IMR-90 (cell line): ENCODE data around the gene CRYGA. TPM values are rescaled to one million over a fixed set of nuclear protein-coding genes. Genes with fewer than 3 reads are reported as not detected.

Experiments used
- ATAC-seq: fragments of 200-7000 bp; cut with Tn5 transposase; 2 replicates; pipeline ENCODE4 v1.9.1; 2020; ENCODE audit warnings: low read depth, mild to moderate bottlenecking, moderate library complexity
- BruUV-seq: library from RNA; stranded (reverse); fragments of 400-500 nt; replicated peaks from 2 replicates; lab custom pipeline; 2021; lab: Mats Ljungman, UMichigan
- CTCF ChIA-PET: fragments of 300-600 bp; formaldehyde crosslinking; extraction: SDS; loops from one replicate; lab custom pipeline; 2021; ENCODE audit warnings: antibody characterized with exemption; lab: Yijun Ruan, JAX
- POLR2A ChIA-PET: fragments of 300-600 bp; sonication (Branson Sonifier 250); formaldehyde crosslinking; loops from one replicate; lab custom pipeline; 2022; ENCODE audit warnings: antibody characterized with exemption; ENCODE audit not compliant: unreplicated experiment; lab: Charles Lee
- DNase-seq: peaks from one replicate; pipeline ENCODE4 v3.0.0; 2013
- H2AFZ ChIP-seq: replicated peaks from 2 replicates; pipeline ENCODE3; 2013; ENCODE audit warnings: low read length, mild to moderate bottlenecking; ENCODE audit not compliant: poor library complexity
- H2AK5ac ChIP-seq: 2 replicates; pipeline ENCODE4 v1.6.1; 2013; ENCODE audit warnings: low read depth, low read length, inconsistent platforms
- H2AK9ac ChIP-seq: replicated peaks from 2 replicates; pipeline ENCODE3; 2013; ENCODE audit warnings: mild to moderate bottlenecking, low read depth, low read length, moderate library complexity; ENCODE audit not compliant: poor library complexity
- H2BK120ac ChIP-seq: 2 replicates; pipeline ENCODE4 v1.6.1; 2013; ENCODE audit warnings: low read depth, low read length, inconsistent platforms
- H2BK15ac ChIP-seq: 3 replicates; pipeline ENCODE4 v1.6.1; 2013; ENCODE audit warnings: low read depth, low read length, inconsistent platforms
- H2BK20ac ChIP-seq: 2 replicates; pipeline ENCODE4 v1.6.1; 2013; ENCODE audit warnings: low read depth, mild to moderate bottlenecking, inconsistent platforms, low read length, moderate library complexity
- H2BK5ac ChIP-seq: 2 replicates; pipeline ENCODE4 v1.6.1; 2013; ENCODE audit warnings: mild to moderate bottlenecking, low read depth, low read length, inconsistent platforms; ENCODE audit not compliant: poor library complexity, severe bottlenecking
- H3K14ac ChIP-seq: replicated peaks from 2 replicates; pipeline ENCODE4 v1.6.1; 2013; ENCODE audit warnings: low read depth, low read length, inconsistent platforms
- H3K18ac ChIP-seq: 2 replicates; pipeline ENCODE4 v1.6.1; 2013; ENCODE audit warnings: low read depth, low read length, control low read depth
- H3K23ac ChIP-seq: 2 replicates; pipeline ENCODE4 v1.6.1; 2013; ENCODE audit warnings: low read depth, low read length, inconsistent platforms
- H3K27ac ChIP-seq: 2 replicates; pipeline ENCODE4 v1.5.1; 2013; ENCODE audit warnings: mild to moderate bottlenecking, control low read depth, low read length; ENCODE audit not compliant: insufficient read depth
- H3K27me3 ChIP-seq: 2 replicates; pipeline ENCODE4 v1.6.1; 2013; ENCODE audit warnings: low read length; ENCODE audit not compliant: control insufficient read depth, insufficient read depth
- H3K36me3 ChIP-seq: 2 replicates; pipeline ENCODE4 v1.6.1; 2013; ENCODE audit warnings: low read length, mixed read lengths; ENCODE audit not compliant: control insufficient read depth, insufficient read depth
- H3K4ac ChIP-seq: 2 replicates; pipeline ENCODE4 v1.6.1; 2013; ENCODE audit warnings: low read depth, low read length, inconsistent platforms
- H3K4me1 ChIP-seq: 2 replicates; pipeline ENCODE4 v1.6.1; 2013; ENCODE audit warnings: low read length, mixed read lengths; ENCODE audit not compliant: control insufficient read depth, insufficient read depth
- H3K4me2 ChIP-seq: 2 replicates; pipeline ENCODE4 v1.6.1; 2013; ENCODE audit warnings: low read depth, mild to moderate bottlenecking, control low read depth, low read length, moderate library complexity
- H3K4me3 ChIP-seq: 2 replicates; pipeline ENCODE4 v1.5.1; 2013; ENCODE audit warnings: low read depth, mild to moderate bottlenecking, control low read depth, low read length, moderate library complexity; ENCODE audit not compliant: insufficient read depth
- H3K56ac ChIP-seq: 2 replicates; pipeline ENCODE4 v1.6.1; 2013; ENCODE audit warnings: low read length, inconsistent platforms; ENCODE audit not compliant: insufficient read depth; ENCODE audit errors: extremely low read depth
- H3K79me1 ChIP-seq, 2 experiments: 2 replicates each; pipeline ENCODE4 v1.6.1; 2013; ENCODE audit warnings: low read length in 2 of 2, inconsistent platforms in 1 of 2, low read depth in 1 of 2
- H3K9ac ChIP-seq: 2 replicates; pipeline ENCODE4 v1.6.1; 2013; ENCODE audit warnings: low read depth, low read length, control low read depth
- H3K9me1 ChIP-seq: 2 replicates; pipeline ENCODE4 v1.6.1; 2013; ENCODE audit warnings: low read length, inconsistent platforms; ENCODE audit not compliant: insufficient read depth
- H3K9me3 ChIP-seq: 2 replicates; pipeline ENCODE4 v1.6.1; 2013; ENCODE audit warnings: low read length; ENCODE audit not compliant: control insufficient read depth, insufficient read depth
- H4K20me1 ChIP-seq: 2 replicates; pipeline ENCODE4 v1.6.1; 2013; ENCODE audit warnings: low read length, inconsistent platforms; ENCODE audit not compliant: insufficient read depth
- H4K5ac ChIP-seq: 2 replicates; pipeline ENCODE4 v1.6.1; 2013; ENCODE audit warnings: mild to moderate bottlenecking, low read depth, low read length, control low read depth
- H4K8ac ChIP-seq, 2 experiments: 2 replicates each; pipeline ENCODE4 v1.6.1; 2013; ENCODE audit warnings: low read depth in 2 of 2, low read length in 2 of 2, control low read depth in 1 of 2, inconsistent platforms in 1 of 2
- H4K91ac ChIP-seq: 2 replicates; pipeline ENCODE4 v1.6.1; 2013; ENCODE audit warnings: low read depth, low read length, inconsistent platforms; ENCODE audit not compliant: insufficient read depth
- BHLHE40 ChIP-seq: fragments of 150-350 bp; IDR thresholded peaks from 2 replicates; pipeline ENCODE4 v1.6.1; 2016; ENCODE audit warnings: mild to moderate bottlenecking, low read depth, low read length
- CEBPB ChIP-seq: IDR thresholded peaks from 2 replicates; pipeline ENCODE4 v1.6.1; 2012; ENCODE audit warnings: low read depth, low read length, improper control_type of control experiment
- CHD1 ChIP-seq: IDR thresholded peaks from 2 replicates; pipeline ENCODE4 v1.6.1; 2012; ENCODE audit warnings: low read depth, low read length, improper control_type of control experiment
- CTCF ChIP-seq: conservative IDR thresholded peaks from 2 replicates; pipeline ENCODE4 v1.5.1; 2012; ENCODE audit warnings: mild to moderate bottlenecking, low read depth, low read length, improper control_type of control experiment
- ELK1 ChIP-seq: fragments of 150-350 bp; IDR thresholded peaks from 2 replicates; pipeline ENCODE4 v1.6.1; 2016; ENCODE audit warnings: low read depth, mild to moderate bottlenecking, low read length, moderate library complexity, borderline replicate concordance
- FOS ChIP-seq: fragments of 150-350 bp; IDR thresholded peaks from 2 replicates; pipeline ENCODE4 v1.6.1; 2016; ENCODE audit warnings: low read depth, low read length
- MAFK ChIP-seq: IDR thresholded peaks from 2 replicates; pipeline ENCODE4 v1.6.1; 2012; ENCODE audit warnings: low read depth, low read length, improper control_type of control experiment
- MAZ ChIP-seq: IDR thresholded peaks from 2 replicates; pipeline ENCODE4 v1.6.1; 2012; ENCODE audit warnings: low read depth, mild to moderate bottlenecking, low read length, improper control_type of control experiment, moderate library complexity, borderline replicate concordance
- MXI1 ChIP-seq: IDR thresholded peaks from 2 replicates; pipeline ENCODE4 v1.6.1; 2012; ENCODE audit warnings: low read depth, mild to moderate bottlenecking, low read length, moderate library complexity, borderline replicate concordance
- NFE2L2 ChIP-seq: fragments of 150-350 bp; IDR thresholded peaks from 2 replicates; pipeline ENCODE4 v1.6.1; 2016; ENCODE audit warnings: low read depth, mild to moderate bottlenecking, low read length
- POLR2A ChIP-seq: IDR thresholded peaks from 2 replicates; pipeline ENCODE4 v1.6.1; 2012; ENCODE audit warnings: mild to moderate bottlenecking, low read depth, low read length
- RAD21 ChIP-seq: IDR thresholded peaks from 2 replicates; pipeline ENCODE4 v1.6.1; 2012; ENCODE audit warnings: low read length, improper control_type of control experiment
- RCOR1 ChIP-seq: IDR thresholded peaks from 2 replicates; pipeline ENCODE4 v1.6.1; 2012; ENCODE audit warnings: mild to moderate bottlenecking, low read length, improper control_type of control experiment; ENCODE audit not compliant: insufficient replicate concordance
- RFX5 ChIP-seq: IDR thresholded peaks from 2 replicates; pipeline ENCODE4 v1.8.0; 2012; ENCODE audit warnings: low read depth, mild to moderate bottlenecking, low read length, moderate library complexity
- SMC3 ChIP-seq: fragments of 150-350 bp; IDR thresholded peaks from 2 replicates; pipeline ENCODE4 v1.6.1; 2016; ENCODE audit warnings: low read depth, mild to moderate bottlenecking, antibody characterized with exemption, low read length, moderate library complexity
- USF2 ChIP-seq: fragments of 150-350 bp; IDR thresholded peaks from 2 replicates; pipeline ENCODE4 v1.6.1; 2017; ENCODE audit warnings: mild to moderate bottlenecking, antibody characterized with exemption, low read length, low read depth
- WGBS, 2 experiments: methylation state at CpG; one replicate each; pipeline versions ENCODE4 v1.1.5 to v1.1.7; 2013; ENCODE audit warnings: missing lambda C conversion rate in 2 of 2; ENCODE audit not compliant: insufficient read length in 1 of 2; ENCODE audit errors: extremely low coverage in 2 of 2; 5-methylcytosine and 5-hydroxymethylcytosine counted together
- dilution Hi-C: fragments of 300-500 bp; cut with HindIII; formaldehyde crosslinking; loops from one replicate; pipeline ENCODE4 v1.14.3; 2018; ENCODE audit warnings: low sequenced_read_pairs; ENCODE audit not compliant: unreplicated experiment
- in situ Hi-C: fragments of 300-500 bp; cut with MboI; formaldehyde crosslinking; loops from 3 replicates; pipeline ENCODE4 v1.14.3; 2019; ENCODE audit warnings: low sequenced_read_pairs, inconsistent platforms, mixed read lengths
- intact Hi-C: fragments of 100-400 bp; cut with micrococcal nuclease; formaldehyde crosslinking; loops from 2 replicates; pipeline ENCODE4 v1.10.0; 2022
- polyA plus RNA-seq, 3 experiments: library from polyadenylated mRNA; depleted of rRNA; stranded (reverse); fragments of >200 nt; gene quantifications; 2 replicates each; pipeline ENCODE4 v1.2.3, GENCODE V29; 2012; ENCODE audit warnings: low replicate concordance in 1 of 3
- total RNA-seq: library from RNA; depleted of rRNA; stranded (reverse); fragments of >200 nt; gene quantifications from 2 replicates; pipeline ENCODE4 v1.2.3, GENCODE V29; 2012

CRYGA gene
- total and polyA plus RNA-seq, 2 of the 4 experiments (the other 2 are of a cell fraction) = not detected

GRCh38 chr2:208186893-208187292 lies 23.5 kb upstream of the CRYGA start:
- dilution Hi-C loops (no loop called here), intact Hi-C loops (no loop called here), in situ Hi-C loops (no loop called here)
- no peaks in the 10 kb centered on the region for H3K4me1 ChIP-seq
- no peaks in the 10 kb centered on the region for H3K79me1 ChIP-seq
- no peak overlapping the region for H4K91ac ChIP-seq
- no peak overlapping the region for H4K5ac ChIP-seq
- ATAC-seq = no peak
- ChIA-PET CTCF (no interaction called here), POLR2A (no interaction called here)
- H3K4ac ChIP-seq = no peak overlapping the region
- H3K27me3 ChIP-seq = peaks cover 18% of the 10 kb centered on the region
- no peak overlapping the region for H3K4me2 ChIP-seq
- no peaks in the 10 kb centered on the region for H3K9me3 ChIP-seq
- no peak overlapping the region for H3K14ac ChIP-seq
- H2AK5ac ChIP-seq = no peak overlapping the region
- H3K27ac ChIP-seq = no peak overlapping the region
- no TSS peak for BruUV-seq
- no peak overlapping the region for H3K4me3 ChIP-seq
- H2AFZ ChIP-seq = no peak overlapping the region
- no peak overlapping the region for H2BK15ac ChIP-seq
- DNase-seq = no peak
- H3K9me1 ChIP-seq = no peaks in the 10 kb centered on the region
- H2BK20ac ChIP-seq = no peak overlapping the region
- H2BK5ac ChIP-seq = no peak overlapping the region
- H2BK120ac ChIP-seq = no peak overlapping the region
- no peaks in the 10 kb centered on the region for H3K36me3 ChIP-seq
- no peak overlapping the region for H3K56ac ChIP-seq
- no peak overlapping the region for H2AK9ac ChIP-seq
- TF ChIP-seq RFX5 (no peak), RAD21 (no peak), MAFK (no peak), SMC3 (no peak), BHLHE40 (no peak), NFE2L2 (no peak), POLR2A (no peak), CHD1 (no peak), CEBPB (no peak), USF2 (no peak), MAZ (no peak), FOS (no peak), RCOR1 (no peak), MXI1 (no peak), CTCF (no peak), ELK1 (no peak)
- no peak overlapping the region for H4K8ac ChIP-seq
- H3K23ac ChIP-seq = no peak overlapping the region
- H4K20me1 ChIP-seq = no peaks in the 10 kb centered on the region
- H3K9ac ChIP-seq = no peak overlapping the region
- H3K18ac ChIP-seq = no peak overlapping the region
- 50% methylated on average over 1 of the region's 2 CpGs; no CpG with 5 or more reads in 1 of the 2 experiments for WGBS, 2 experiments
